ENCODE data around the gene RPS2.

DNA sequence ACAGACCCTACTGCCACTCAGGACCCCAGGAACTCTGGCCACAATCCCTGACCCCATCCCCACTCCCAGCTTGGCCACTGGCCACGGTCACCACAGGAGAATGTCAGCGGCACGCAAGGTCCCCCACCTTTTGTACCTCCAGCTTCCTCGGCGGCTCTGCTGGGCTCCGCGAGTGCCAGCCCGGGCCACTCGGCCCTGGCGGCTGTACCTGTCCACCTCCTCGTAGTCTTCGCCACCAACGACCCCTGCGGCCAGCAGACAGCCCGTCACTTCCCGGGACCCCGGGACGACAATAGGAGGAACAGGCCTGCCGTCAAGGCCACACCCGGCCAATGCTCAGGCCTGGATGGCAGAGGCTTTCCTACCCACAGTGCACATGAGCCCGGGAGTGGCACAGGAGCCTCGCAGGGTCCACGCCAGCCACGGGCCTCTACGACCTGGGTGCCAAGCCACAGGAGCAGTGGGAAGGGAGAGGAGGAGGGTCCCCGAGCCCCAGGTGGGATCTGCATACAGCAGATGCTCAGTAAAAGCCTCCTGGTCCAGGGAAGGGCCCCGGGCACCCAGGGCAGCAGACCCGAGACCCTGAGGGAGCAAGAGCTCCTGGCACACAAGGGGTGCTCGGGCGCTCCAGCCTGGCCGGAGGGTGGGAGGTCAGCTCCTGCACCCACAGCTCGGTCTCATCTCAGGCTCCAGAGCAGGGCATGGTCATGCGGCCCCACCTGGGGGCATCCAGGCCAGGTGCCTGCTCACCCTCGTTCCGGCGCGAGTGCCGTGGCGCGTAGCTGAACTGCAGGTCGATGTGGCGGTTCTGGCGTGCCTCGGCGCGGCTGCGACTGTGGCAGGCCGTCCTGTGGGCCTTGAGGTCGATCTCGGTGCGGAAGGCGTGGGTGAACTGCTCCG lies 37.1 kb upstream of the RPS2 start:
- no peak for TF ChIP-seq POLR2A (IDR thresholded peaks at IDR 0.05; ENCODE audit: low read length)
- no peak for TF ChIP-seq GATA1 (IDR thresholded peaks at IDR 0.05; ENCODE audit: low read depth, low read length)

All from erythroblast (primary cell).